IPS-20b (cell line): ENCODE measurements around the gene TMEM59L.
A peak's percentile ranks its signal among the peaks of the same experiment; 100 is the strongest.

ENCODE experiments used
- H3K27ac ChIP-seq: one replicate; pipeline ENCODE4 v1.5.1; 2013; ENCODE audit warnings: low read length
- H3K27me3 ChIP-seq: 2 replicates; pipeline ENCODE4 v1.6.1; 2013; ENCODE audit warnings: mild to moderate bottlenecking, low read length, inconsistent platforms; ENCODE audit not compliant: insufficient read depth
- H3K36me3 ChIP-seq: 2 replicates; pipeline ENCODE4 v1.6.1; 2013; ENCODE audit warnings: low read depth, mild to moderate bottlenecking, inconsistent platforms, low read length, moderate library complexity; ENCODE audit not compliant: insufficient read depth
- H3K4me1 ChIP-seq: 2 replicates; pipeline ENCODE4 v1.6.1; 2013; ENCODE audit warnings: mild to moderate bottlenecking, control low read depth, inconsistent platforms, low read length, moderate library complexity; ENCODE audit not compliant: insufficient read depth
- H3K4me3 ChIP-seq: 2 replicates; pipeline ENCODE4 v1.5.1; 2013; ENCODE audit warnings: mild to moderate bottlenecking, low read length, inconsistent platforms
- H3K9ac ChIP-seq: 2 replicates; pipeline ENCODE4 v1.6.1; 2013; ENCODE audit warnings: low read depth, mild to moderate bottlenecking, inconsistent platforms, low read length, moderate library complexity
- H3K9me3 ChIP-seq: 2 replicates; pipeline ENCODE4 v1.6.1; 2013; ENCODE audit warnings: mild to moderate bottlenecking, low read depth, low read length, inconsistent platforms; ENCODE audit not compliant: insufficient read depth

Gene TMEM59L

DNA sequence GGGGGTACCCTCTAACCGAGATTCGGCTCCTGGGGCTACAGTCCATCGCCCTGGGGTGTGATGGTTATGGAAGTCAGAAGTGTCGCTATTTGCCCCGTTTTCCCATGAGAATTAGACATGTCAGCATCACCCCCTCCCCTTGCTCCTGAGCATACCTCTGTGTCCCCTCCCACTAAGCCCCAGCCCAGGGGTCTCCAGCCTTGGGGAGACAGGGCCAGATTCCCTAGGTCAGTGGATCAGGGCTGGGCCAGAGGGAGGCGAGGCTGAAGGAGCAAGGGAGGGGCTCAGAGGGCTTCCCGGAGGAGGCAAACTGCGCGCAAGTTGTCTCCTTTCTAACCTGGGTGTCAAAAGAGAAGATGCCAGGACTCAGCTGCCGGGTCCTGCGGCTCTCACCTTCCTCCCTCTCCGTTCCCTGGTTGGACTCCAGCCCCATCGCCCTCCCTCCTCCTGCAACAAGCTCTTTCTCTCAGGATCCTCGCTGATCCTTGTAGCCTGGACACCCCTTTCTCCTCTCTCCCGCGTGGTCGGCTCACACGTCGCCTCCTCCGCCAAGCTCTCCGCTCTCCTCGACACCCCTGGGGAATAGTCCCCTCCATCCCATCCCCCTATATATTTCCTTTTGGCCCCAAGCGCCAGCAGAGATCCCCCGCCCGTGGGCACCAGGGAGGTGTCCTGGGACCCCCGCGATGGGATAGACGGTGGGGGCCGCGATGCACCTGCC lies 459 bp upstream of the TMEM59L start:
- Histone ChIP-seq H3K4me3 (peak overlapping the region; percentile 49), H3K36me3 (no peaks in the 10 kb centered on the region), H3K9ac (no peak overlapping the region), H3K27me3 (peaks cover 100% of the 10 kb centered on the region), H3K4me1 (peaks cover 17% of the 10 kb centered on the region; the same call in 1 of the 2 replicates), H3K9me3 (no peaks in the 10 kb centered on the region), H3K27ac (no peak overlapping the region)

DNA sequence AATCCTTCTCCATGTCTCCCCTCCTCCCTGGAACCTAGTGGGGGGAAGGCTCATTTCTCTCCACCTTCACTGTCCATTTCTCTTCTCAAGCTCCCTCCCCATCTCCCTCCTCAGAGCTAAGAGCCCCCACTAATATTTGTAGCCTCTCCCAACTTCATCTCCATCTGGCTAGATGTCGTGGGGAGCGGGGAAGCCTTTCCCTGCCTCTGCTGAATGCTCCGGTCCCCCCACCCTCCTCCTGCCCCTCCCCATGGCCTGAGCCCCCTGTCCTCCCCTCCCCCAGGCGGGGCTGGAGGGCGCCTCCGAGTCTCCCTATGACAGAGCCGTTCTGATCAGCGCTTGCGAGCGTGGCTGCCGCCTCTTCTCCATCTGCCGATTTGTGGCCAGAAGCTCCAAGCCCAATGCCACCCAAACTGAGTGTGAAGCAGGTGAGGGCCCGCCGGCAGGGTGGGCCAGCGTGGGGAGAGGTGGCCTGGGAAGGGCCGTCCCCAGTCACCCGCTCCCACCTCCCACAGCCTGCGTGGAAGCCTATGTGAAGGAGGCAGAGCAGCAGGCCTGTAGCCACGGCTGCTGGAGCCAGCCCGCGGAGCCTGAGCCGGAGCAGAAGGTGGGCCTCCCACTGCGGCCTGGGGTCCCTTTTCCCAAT lies 1.0 kb downstream of the TMEM59L start:
- Histone ChIP-seq H3K4me1 (peaks cover 11% of the 10 kb centered on the region; the same call in 1 of the 2 replicates), H3K36me3 (no peaks in the 10 kb centered on the region), H3K4me3 (peak overlapping the region; percentile 49; the same call in 1 of the 2 replicates), H3K9me3 (no peaks in the 10 kb centered on the region), H3K9ac (no peak overlapping the region), H3K27ac (no peak overlapping the region), H3K27me3 (peaks cover 88% of the 10 kb centered on the region)

DNA sequence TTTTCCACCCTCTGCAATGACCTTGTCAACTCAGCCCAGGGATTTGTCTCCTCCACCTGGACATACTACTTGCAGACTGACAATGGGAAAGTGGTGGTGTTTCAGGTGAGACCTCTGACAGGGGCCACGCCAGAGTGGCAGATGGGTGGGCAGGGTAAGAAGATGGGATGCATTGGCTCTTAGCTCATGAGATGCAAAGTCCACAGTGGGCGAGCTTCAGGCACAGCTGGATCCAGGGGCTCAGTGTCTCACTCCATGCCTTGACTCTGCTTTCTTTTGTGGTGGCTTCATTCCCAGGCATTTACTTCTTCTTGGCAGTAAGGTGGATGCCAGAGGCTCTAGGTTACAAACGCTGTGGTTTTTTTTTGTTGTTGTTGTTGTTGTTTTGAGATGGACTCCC lies 3.4 kb downstream of the TMEM59L start:
- Histone ChIP-seq H3K4me1 (peaks cover 2% of the 10 kb centered on the region; the same call in 1 of the 2 replicates), H3K27me3 (peaks cover 64% of the 10 kb centered on the region), H3K9me3 (no peaks in the 10 kb centered on the region)

DNA sequence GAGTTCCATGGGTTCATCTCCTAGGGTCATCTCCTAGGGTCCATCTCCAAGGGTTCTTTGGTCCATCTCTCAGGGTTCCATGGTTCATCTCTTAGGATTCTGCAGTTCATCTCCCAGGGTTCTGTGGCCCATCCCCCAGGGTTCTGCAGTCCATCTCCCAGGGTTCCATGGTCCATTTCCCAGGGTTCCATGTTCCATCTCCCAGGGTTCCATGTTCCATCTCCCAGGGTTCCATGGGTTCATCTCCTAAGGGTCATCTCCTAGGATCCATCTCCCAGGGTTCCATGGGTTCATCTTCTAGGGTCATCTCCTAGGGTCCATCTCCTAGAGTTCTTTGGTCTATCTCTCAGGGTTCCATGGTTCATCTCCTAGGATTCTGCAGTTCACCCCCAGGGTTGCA lies 4.9 kb downstream of the TMEM59L start:
- H3K4me3 ChIP-seq = no peak overlapping the region
- H3K9ac ChIP-seq = no peak overlapping the region
- H3K4me1 ChIP-seq = peaks cover 2% of the 10 kb centered on the region; the same call in 1 of the 2 replicates
- H3K9me3 ChIP-seq = no peaks in the 10 kb centered on the region
- H3K36me3 ChIP-seq = no peaks in the 10 kb centered on the region
- H3K27me3 ChIP-seq = peaks cover 49% of the 10 kb centered on the region
- no peak overlapping the region for H3K27ac ChIP-seq

More for the DNA sequence above, 3.4 kb downstream of the TMEM59L start:
- no peaks in the 10 kb centered on the region for H3K36me3 ChIP-seq
- no peak overlapping the region for H3K4me3 ChIP-seq
- no peak overlapping the region for H3K27ac ChIP-seq
- no peak overlapping the region for H3K9ac ChIP-seq

DNA sequence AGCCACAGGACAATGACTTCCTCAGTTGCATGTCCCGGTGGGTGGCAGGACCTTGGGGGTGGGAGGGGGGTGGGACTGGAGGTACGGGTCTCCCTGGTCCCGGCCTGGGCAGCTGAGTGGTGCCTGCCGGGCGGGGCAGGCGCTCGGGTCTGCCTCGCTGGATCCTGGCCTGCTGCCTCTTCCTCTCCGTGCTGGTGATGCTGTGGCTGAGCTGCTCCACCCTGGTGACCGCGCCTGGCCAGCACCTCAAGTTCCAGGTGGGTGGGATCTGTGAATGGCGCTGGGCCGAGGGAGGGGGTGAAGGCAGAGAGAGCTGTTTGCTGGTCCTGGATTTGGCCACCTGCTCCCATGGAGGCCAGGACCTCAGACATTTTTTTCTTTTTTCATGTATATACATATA lies 5.6 kb downstream of the TMEM59L start:
- no peak overlapping the region for H3K4me3 ChIP-seq
- peaks cover 2% of the 10 kb centered on the region; the same call in 1 of the 2 replicates for H3K4me1 ChIP-seq
- H3K9ac ChIP-seq = no peak overlapping the region
- peaks cover 42% of the 10 kb centered on the region for H3K27me3 ChIP-seq
- H3K36me3 ChIP-seq = no peaks in the 10 kb centered on the region
- no peaks in the 10 kb centered on the region for H3K9me3 ChIP-seq
- no peak overlapping the region for H3K27ac ChIP-seq

DNA sequence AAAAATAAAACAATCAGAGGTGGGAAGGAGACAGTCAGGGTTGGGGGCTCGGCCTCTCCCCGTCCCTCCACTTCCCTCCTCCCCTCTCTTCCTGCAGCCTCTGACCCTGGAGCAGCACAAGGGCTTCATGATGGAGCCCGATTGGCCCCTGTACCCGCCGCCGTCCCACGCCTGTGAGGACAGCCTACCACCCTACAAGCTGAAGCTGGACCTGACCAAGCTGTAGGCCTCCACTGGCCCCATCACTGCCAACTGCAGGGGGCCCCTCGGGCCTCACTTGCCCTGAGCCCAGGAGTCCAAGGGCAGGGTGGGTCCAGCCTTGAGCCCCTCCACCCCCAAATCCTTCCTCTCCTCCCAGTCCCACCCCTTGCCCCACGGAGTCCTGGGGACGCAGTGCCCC lies 7.6 kb downstream of the TMEM59L start:
- H3K4me3 ChIP-seq = no peak overlapping the region
- peaks cover 26% of the 10 kb centered on the region for H3K27me3 ChIP-seq
- no peak overlapping the region for H3K9ac ChIP-seq
- no peaks in the 10 kb centered on the region for H3K9me3 ChIP-seq
- no peak overlapping the region for H3K27ac ChIP-seq
- no peaks in the 10 kb centered on the region for H3K36me3 ChIP-seq
- H3K4me1 ChIP-seq = no peaks in the 10 kb centered on the region

DNA sequence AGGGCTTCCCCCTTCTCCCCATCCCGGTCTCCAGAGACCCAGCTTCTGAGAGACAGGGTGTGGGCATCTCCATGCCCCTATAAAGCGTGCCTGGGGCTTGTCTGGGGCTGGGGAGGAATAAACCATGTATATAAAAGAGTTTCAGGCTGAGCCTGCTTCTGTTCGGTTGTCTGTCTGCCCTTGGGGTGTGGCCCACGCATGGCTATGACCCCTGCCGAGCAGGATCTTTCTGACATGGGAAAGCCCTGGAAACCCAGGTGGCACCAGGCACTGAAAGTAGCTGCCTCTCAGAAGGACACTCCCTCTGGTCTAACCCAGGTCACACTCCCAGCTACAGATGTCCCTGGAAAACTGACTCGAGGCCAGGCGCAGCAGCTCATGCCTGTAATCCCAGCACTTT lies 8.2 kb downstream of the TMEM59L start:
- Histone ChIP-seq H3K27ac (no peak overlapping the region), H3K4me1 (no peaks in the 10 kb centered on the region), H3K4me3 (no peak overlapping the region), H3K9ac (no peak overlapping the region), H3K36me3 (no peaks in the 10 kb centered on the region), H3K27me3 (peaks cover 20% of the 10 kb centered on the region), H3K9me3 (no peaks in the 10 kb centered on the region)

DNA sequence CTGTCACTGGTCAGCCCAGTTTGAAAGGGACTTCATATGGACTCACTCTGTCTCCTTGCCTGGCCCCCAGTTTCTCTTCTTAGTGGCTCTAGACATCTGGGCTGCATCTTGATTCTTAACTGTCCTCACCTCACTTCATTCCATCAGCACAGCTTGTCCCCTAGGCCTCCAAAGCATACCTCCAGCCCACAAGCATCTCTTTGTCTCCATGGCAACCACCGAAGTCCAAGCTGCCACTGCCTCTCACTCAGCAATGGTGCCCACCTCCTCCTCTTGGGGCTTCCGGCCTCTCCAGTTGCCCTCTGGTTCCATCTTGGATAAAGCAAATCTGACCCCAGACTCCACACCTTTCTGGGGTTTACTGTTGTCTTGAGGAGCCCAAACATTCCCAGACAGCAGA lies 14.2 kb downstream of the TMEM59L start:
- H3K9me3 ChIP-seq = no peaks in the 10 kb centered on the region
- peaks cover 19% of the 10 kb centered on the region for H3K27me3 ChIP-seq
- H3K36me3 ChIP-seq = no peaks in the 10 kb centered on the region

DNA sequence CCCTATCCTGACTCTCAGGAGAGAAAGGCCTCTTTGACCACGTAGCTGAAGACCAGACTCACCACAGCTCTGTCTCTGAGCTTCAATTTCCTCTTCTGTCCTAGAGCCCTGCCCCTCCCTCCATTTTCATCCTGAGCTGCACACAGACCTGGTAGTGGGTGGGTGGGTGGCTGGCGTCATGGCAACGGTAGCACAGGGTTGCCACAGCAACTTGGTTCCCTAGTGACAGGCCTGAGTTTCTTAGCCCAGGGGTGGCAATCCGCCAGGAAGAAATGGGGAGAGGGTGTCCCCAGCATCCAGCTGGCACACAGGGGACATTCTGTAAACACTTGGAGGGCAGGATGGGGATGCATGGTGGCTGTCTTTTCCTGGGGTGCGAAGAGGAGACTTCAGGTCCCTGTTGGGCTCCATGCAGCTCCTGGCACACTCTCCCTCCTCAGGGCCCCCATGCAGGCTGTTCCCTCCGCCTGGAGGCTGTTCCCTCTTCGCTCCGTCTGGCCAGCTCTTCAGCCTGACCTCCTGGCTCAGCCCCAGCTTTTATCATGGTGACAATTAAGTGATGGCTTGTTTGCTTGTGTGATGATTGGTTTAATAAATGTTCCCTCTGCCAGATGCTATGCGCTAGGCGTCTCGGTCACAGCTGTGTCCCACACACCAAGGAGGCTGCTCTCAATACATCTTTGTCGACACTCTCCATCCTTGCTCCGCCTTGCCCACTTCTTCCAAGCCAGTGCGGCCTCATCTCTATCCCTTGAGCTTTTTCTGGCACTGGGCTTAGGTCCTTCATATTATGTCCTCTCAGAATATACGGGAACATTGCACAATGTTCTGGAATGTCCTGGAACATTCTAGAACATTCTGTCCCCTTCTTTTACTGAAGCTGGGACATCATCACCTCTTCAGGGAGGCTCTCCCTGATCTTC lies 16.8 kb downstream of the TMEM59L start:
- Histone ChIP-seq H3K9me3 (no peaks in the 10 kb centered on the region), H3K36me3 (no peaks in the 10 kb centered on the region), H3K4me3 (no peak overlapping the region), H3K9ac (no peak overlapping the region), H3K4me1 (no peaks in the 10 kb centered on the region), H3K27ac (no peak overlapping the region), H3K27me3 (peaks cover 29% of the 10 kb centered on the region)

More for the DNA sequence above, 14.2 kb downstream of the TMEM59L start:
- Histone ChIP-seq H3K9ac (no peak overlapping the region), H3K4me1 (no peaks in the 10 kb centered on the region), H3K27ac (no peak overlapping the region), H3K4me3 (no peak overlapping the region)

DNA sequence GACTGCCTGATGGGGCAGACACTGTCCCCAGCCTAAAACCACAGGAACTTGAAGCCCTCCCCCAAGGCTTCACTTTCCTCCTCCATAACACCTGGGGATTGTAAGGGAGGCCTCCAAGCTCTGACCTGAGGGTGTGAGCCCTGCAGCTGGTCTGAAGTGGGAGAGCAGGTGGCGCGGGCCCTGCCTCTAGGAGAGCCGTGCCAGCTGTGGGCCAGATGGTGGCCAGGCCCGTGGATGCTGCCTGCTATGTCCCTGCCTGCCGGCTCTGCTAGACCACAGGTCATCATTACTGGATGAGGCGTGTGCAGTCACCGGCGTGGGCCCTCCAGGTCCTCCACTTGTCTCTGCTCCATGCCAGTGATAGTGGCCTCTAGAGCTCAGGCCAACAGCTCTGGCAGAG lies 20.7 kb downstream of the TMEM59L start:
- Histone ChIP-seq H3K27ac (no peak overlapping the region), H3K36me3 (no peaks in the 10 kb centered on the region), H3K27me3 (peaks cover 38% of the 10 kb centered on the region), H3K9me3 (no peaks in the 10 kb centered on the region), H3K9ac (no peak overlapping the region), H3K4me3 (no peak overlapping the region), H3K4me1 (no peaks in the 10 kb centered on the region; the same call in 1 of the 2 replicates)

DNA sequence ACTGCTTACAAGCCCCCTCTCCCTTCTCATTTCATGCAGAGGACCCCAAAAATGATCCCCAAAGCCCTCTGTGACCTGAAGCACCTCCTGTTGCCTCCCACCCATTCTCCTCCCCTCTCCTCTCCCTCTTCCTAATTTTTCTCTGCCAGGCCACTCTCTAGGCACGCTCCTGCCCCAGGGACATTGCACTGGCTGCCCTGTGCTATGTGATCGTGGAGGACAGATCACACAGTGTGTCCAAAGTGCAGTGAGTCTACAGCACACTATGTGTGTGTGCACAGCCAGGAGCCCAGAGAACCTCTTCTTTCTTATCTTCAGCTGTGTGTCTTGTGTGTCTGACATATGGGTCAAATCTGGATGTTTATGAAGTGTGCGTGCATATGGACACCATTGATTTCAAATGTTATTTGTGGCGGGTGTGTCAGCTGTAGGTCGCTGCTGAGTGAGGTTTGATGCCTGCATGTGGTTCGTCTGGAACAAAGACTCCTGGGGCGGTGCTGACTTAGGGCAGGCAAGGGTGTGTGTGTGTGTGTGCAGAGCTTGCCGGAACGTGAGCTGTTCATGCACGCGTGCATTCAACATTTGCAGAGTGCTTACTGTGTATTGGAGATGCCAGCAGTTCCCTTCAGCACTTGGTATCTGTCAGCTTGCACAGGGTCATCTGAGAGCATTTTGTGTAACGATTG lies 22.1 kb downstream of the TMEM59L start:
- Histone ChIP-seq H3K27ac (no peak overlapping the region), H3K4me3 (no peak overlapping the region), H3K36me3 (no peaks in the 10 kb centered on the region), H3K4me1 (no peaks in the 10 kb centered on the region; the same call in 1 of the 2 replicates), H3K9me3 (no peaks in the 10 kb centered on the region), H3K27me3 (peaks cover 27% of the 10 kb centered on the region), H3K9ac (no peak overlapping the region)
